Measurements from ENCODE around the gene BMI1. TPM values are rescaled to one million over a fixed set of nuclear protein-coding genes. Genes with fewer than 3 reads are reported as not detected.

BMI1 gene
- total and polyA plus RNA-seq, 2 donors, result 46.6 to 60.1 TPM

- Histone ChIP-seq H3K36me3 (ENCODE audit: insufficient read depth) (no peaks in the 10 kb centered on the region), H3K4me3 (ENCODE audit: low read depth, low read length) (no peak overlapping the region), H3K27ac (ENCODE audit: low read depth) (no peak overlapping the region), H3K4me1 (ENCODE audit: insufficient read depth) (no peaks in the 10 kb centered on the region)
- WGBS, result 92% methylated on average over 2 of the region's 2 CpGs
- DNase-seq (ENCODE audit: extremely low spot score), result no peak
Measured at GRCh38 chr10:22314852-22315251, 6.0 kb upstream of the BMI1 start.

- no peaks in the 10 kb centered on the region for H3K36me3 ChIP-seq (ENCODE audit: insufficient read depth)
- WGBS, result 2% methylated on average over 53 of the region's 53 CpGs
- H3K4me3 ChIP-seq (ENCODE audit: low read depth, low read length), result peak overlapping the region; percentile 71
- peak overlapping the region; percentile 76 for H3K27ac ChIP-seq (ENCODE audit: low read depth)
- no peaks in the 10 kb centered on the region for H3K4me1 ChIP-seq (ENCODE audit: insufficient read depth)
- DNase-seq (ENCODE audit: extremely low spot score), result no peak
Measured at GRCh38 chr10:22315455-22316285, 5.2 kb upstream of the BMI1 start.

DNA sequence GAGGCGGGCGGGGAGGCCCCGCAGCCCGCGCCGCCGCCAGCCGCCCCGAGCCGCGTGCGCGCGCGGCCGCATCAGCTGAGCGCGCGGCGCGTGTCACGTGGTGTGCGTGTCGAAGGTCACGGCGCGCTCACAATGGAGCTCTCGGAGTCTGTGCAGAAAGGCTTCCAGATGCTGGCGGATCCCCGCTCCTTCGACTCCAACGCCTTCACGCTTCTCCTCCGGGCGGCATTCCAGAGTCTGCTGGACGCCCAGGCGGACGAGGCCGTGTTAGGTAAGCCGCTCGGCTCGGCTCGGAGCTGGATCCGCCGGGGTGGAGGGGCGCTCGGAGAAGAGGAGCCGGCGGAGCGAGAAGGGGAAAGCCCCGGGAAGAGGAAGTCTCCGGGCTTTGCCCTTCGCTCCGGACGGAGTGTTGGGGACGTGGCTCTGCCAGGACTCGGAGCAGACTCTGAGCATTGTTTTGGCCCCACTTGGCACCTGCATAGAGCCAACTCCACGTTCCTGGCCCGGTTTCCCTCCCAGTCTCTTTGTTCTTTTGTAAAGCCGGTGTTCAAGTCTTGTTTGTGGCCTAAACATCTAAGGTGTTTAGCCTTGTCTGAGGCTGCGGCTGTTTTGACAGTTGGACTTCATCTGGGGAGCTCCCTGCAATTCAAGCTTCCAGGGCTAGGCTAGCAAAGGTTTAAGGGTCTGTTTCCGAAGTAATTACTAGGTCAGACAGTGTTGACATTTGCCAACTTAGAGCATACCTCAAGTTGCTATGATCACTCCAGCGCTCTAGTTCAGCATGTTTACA lies 4.4 kb upstream of the BMI1 start, which contains the start of gene COMMD3:
COMMD3 (plus strand) TSS at position 103 of the 790 bp plus-strand sequence; CDS start at position 133, 30 bp downstream.
- under 1% methylated on average over 63 of the region's 63 CpGs for WGBS

GRCh38 chr10:22317076-22317370 lies 3.9 kb upstream of the BMI1 start:
- Histone ChIP-seq H3K4me1 (ENCODE audit: insufficient read depth) (no peaks in the 10 kb centered on the region), H3K36me3 (ENCODE audit: insufficient read depth) (no peaks in the 10 kb centered on the region), H3K27ac (ENCODE audit: low read depth) (peak overlapping the region; percentile 90), H3K4me3 (ENCODE audit: low read depth, low read length) (peak overlapping the region; percentile 71)
- no peak for DNase-seq (ENCODE audit: extremely low spot score)
- 18% methylated on average over 9 of the region's 9 CpGs for WGBS

More for the DNA sequence above, 4.4 kb upstream of the BMI1 start, which contains the start of gene COMMD3:
- H3K4me3 ChIP-seq (ENCODE audit: low read depth, low read length), result peak within 1 kb of the TSS; percentile 71
- H3K27ac ChIP-seq (ENCODE audit: low read depth), result peak within 1 kb of the TSS; percentile 90
- no peaks in the 10 kb centered on the region for H3K36me3 ChIP-seq (ENCODE audit: insufficient read depth)
- no peaks in the 10 kb centered on the region for H3K4me1 ChIP-seq (ENCODE audit: insufficient read depth)
- no peak for DNase-seq (ENCODE audit: extremely low spot score)

GRCh38 chr10:22317771-22318565 lies 2.9 kb upstream of the BMI1 start:
- H3K27ac ChIP-seq (ENCODE audit: low read depth), result no peak overlapping the region
- H3K4me3 ChIP-seq (ENCODE audit: low read depth, low read length), result no peak overlapping the region
- no peak for DNase-seq (ENCODE audit: extremely low spot score)
- 94% methylated on average over 6 of the region's 6 CpGs for WGBS
- H3K36me3 ChIP-seq (ENCODE audit: insufficient read depth), result no peaks in the 10 kb centered on the region
- H3K4me1 ChIP-seq (ENCODE audit: insufficient read depth), result no peaks in the 10 kb centered on the region

DNA sequence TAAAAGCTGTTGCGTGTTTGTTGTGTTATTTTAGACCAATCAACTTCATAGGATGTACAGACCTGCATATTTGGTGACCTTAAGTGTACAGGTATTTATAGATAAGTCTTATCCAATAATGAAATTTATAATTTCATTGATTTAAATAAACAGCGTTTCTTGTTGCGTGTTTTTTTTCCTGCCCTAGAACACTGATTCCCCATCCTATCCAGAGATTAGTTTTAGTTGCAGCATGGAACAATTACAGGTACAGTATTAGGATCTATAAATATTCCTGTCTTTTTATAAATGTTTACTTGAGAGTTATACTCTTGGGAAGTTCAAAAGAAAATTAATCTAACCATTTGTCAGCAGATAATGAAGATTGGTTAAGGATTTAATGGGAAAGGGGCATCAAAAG lies 2.1 kb upstream of the BMI1 start:
- WGBS, result 99% methylated on average over 3 of the region's 3 CpGs
- H3K4me1 ChIP-seq (ENCODE audit: insufficient read depth), result no peaks in the 10 kb centered on the region

DNA sequence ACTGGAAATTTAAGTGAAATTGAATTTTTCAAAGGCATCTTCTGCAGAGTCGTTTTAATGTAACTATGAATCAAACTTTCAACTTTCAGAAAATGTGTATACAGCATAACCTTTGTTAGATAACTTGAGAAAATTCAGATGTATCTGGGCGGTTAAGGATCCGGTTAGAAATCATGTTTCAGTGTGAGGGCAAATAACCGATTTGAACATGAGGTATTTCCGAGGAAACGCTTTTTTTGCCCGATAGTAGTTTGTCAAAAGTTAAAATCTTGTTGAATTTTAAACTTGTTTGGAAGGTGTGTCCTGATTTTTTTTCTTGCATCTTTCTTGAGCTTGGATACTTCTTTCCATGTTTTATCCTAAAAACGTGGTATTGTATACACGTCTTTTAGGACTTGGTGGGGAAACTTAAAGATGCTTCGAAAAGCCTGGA lies 1.3 kb upstream of the BMI1 start:
- WGBS, result 89% methylated on average over 10 of the region's 10 CpGs
- H3K4me3 ChIP-seq (ENCODE audit: low read depth, low read length), result no peak overlapping the region
- H3K36me3 ChIP-seq (ENCODE audit: insufficient read depth), result no peaks in the 10 kb centered on the region
- H3K4me1 ChIP-seq (ENCODE audit: insufficient read depth), result no peaks in the 10 kb centered on the region
- no peak overlapping the region for H3K27ac ChIP-seq (ENCODE audit: low read depth)
- DNase-seq (ENCODE audit: extremely low spot score), result no peak

More for the DNA sequence above, 2.1 kb upstream of the BMI1 start:
- DNase-seq (ENCODE audit: extremely low spot score), result no peak
- Histone ChIP-seq H3K36me3 (ENCODE audit: insufficient read depth) (no peaks in the 10 kb centered on the region), H3K4me3 (ENCODE audit: low read depth, low read length) (no peak overlapping the region), H3K27ac (ENCODE audit: low read depth) (no peak overlapping the region)

DNA sequence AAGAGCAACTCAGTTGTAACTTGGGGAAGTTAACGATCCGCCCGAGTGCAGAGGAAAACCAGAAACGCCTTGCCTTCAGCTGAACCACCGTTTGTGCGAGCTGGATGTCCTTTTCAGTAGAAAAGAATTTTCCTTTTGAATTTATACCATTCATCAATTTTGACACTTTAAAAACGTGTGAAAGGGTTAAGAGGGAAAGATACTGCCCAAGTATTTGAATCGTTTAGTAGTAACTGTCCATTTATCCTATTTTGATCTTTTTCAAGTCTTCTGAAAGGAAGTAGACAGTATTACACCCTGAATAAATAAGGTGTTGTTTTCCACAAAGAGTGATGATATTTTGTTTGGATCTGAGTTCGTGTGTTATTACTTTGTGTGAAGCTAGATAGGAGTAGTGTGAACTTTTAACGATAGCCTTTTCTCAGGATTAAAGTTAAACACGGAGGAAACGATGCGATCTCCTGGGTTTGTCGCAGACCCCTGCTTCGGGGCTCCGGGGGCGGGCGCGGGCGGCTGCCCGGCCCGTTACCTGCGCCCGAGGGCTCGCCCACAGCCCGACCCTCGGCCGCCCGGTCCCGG lies 830 bp upstream of the BMI1 start:
- 15% methylated on average over 30 of the region's 30 CpGs for WGBS
- Histone ChIP-seq H3K36me3 (ENCODE audit: insufficient read depth) (no peaks in the 10 kb centered on the region), H3K27ac (ENCODE audit: low read depth) (peak overlapping the region; percentile 87), H3K4me3 (ENCODE audit: low read depth, low read length) (peak overlapping the region; percentile 92), H3K4me1 (ENCODE audit: insufficient read depth) (no peaks in the 10 kb centered on the region)
- no peak for DNase-seq (ENCODE audit: extremely low spot score)

- Histone ChIP-seq H3K4me3 (ENCODE audit: low read depth, low read length) (peak overlapping the region; percentile 92), H3K36me3 (ENCODE audit: insufficient read depth) (no peaks in the 10 kb centered on the region), H3K27ac (ENCODE audit: low read depth) (peak overlapping the region; percentile 90), H3K4me1 (ENCODE audit: insufficient read depth) (no peaks in the 10 kb centered on the region)
- no peak for DNase-seq (ENCODE audit: extremely low spot score)
- WGBS, result under 1% methylated on average over 105 of the region's 114 CpGs
Measured at GRCh38 chr10:22321156-22321923, 441 bp downstream of the BMI1 start.

DNA sequence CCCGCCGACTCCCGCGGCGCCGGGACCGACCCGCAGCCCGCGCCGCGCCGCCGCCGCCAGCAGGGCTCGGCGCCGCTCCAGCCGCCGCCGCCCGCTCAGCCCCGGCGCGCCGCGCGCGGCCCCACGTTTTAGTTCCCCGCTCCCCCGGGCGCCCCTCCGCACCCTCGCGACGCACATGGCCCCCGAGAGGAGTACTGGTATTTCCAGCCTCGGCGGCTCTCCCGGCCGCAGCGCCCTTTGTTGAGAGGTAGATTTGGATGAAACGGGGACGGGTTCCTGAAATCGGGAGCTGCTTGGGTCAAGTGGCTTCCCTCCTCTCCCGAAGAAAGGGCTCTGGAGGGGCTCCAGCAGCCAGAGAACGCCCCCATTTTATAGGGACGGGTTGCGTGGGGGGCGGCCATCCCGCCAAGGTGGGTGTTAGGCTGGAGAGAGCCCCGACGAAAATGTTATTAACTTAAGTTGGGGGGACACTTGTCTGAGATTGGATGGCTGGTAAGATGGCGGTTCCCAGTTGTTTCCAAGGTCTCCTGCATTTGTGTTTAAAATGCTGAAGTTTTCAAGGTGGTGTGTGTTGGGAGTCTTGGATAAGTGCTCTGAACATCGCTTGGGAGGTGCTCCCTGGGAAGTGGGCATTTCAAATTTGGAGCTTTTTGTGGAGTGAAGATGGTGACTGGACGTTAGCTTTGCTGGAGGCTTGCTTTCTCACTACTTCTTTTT lies 1.2 kb downstream of the BMI1 start:
- Histone ChIP-seq H3K36me3 (ENCODE audit: insufficient read depth) (no peaks in the 10 kb centered on the region), H3K27ac (ENCODE audit: low read depth) (no peak overlapping the region), H3K4me3 (ENCODE audit: low read depth, low read length) (peak overlapping the region; percentile 92), H3K4me1 (ENCODE audit: insufficient read depth) (no peaks in the 10 kb centered on the region)
- no peak for DNase-seq (ENCODE audit: extremely low spot score)
- 3% methylated on average over 57 of the region's 57 CpGs for WGBS

- Histone ChIP-seq H3K4me3 (ENCODE audit: low read depth, low read length) (peak overlapping the region; percentile 92), H3K36me3 (ENCODE audit: insufficient read depth) (no peaks in the 10 kb centered on the region), H3K27ac (ENCODE audit: low read depth) (no peak overlapping the region), H3K4me1 (ENCODE audit: insufficient read depth) (no peaks in the 10 kb centered on the region)
- DNase-seq (ENCODE audit: extremely low spot score), result no peak
- 79% methylated on average over 5 of the region's 5 CpGs for WGBS
Measured at GRCh38 chr10:22322641-22323160, 1.8 kb downstream of the BMI1 start.

Data from urinary bladder (tissue), 4 donors.